ENCODE results near the gene SERPINE3. TPM values are rescaled to one million over a fixed set of nuclear protein-coding genes. Genes with fewer than 3 reads are reported as not detected.

Gene SERPINE3
- total and polyA plus RNA-seq, 4 donors, result 0.63 TPM; not detected in 3

DNA sequence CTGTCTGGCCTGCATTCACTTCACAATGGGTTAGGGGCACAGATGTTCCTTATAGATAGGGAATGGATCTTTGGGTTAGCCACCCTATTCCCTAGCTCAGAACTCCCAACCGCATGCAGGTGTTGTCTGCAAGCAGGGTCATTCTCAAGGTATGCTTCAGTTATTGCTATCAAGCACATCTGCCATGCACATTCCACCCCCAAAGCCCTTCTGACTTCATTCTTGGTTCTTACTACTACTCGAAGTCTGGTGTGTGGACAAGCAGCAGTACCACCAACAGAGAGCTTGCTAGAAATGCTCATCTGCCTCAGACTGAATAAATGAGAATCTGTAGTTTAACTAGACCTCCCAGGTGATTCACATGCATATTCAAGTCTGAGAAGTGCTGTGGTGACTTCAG lies 31.3 kb downstream of the SERPINE3 start:
- H3K9me3 ChIP-seq (ENCODE audit: control insufficient read depth in 4 of 4, low read length in 3 of 4), result no peaks in the 10 kb centered on the region
- H3K4me3 ChIP-seq (ENCODE audit: low read depth in 1 of 3, low read length in 3 of 3), result no peak overlapping the region
- DNase-seq (ENCODE audit: low spot score), result no peak
- H3K9ac ChIP-seq (ENCODE audit: low read depth in 1 of 2, low read length in 2 of 2), result no peak overlapping the region
- H3K27me3 ChIP-seq (ENCODE audit: control insufficient read depth in 4 of 4, insufficient read depth in 4 of 4, low read length in 3 of 4), result no peaks in the 10 kb centered on the region
- WGBS, result 98% methylated on average over 2 of the region's 2 CpGs
- no peak overlapping the region for H3K27ac ChIP-seq (ENCODE audit: low read depth in 1 of 2, low read length in 2 of 2)
- TF ChIP-seq ATF3 (IDR thresholded peaks at IDR 0.05) (no peak), HNF4A (conservative IDR thresholded peaks at IDR 0.05) (no peak), HNF4G (IDR thresholded peaks at IDR 0.05) (no peak), FOXA2 (IDR thresholded peaks at IDR 0.05) (no peak)
- H3K36me3 ChIP-seq (ENCODE audit: control insufficient read depth in 4 of 4, insufficient read depth in 3 of 4, low read depth in 1 of 4, low read length in 3 of 4), result peaks cover 7 to 85% (median 69%) of the 10 kb centered on the region in 4 donors
- no peaks in the 10 kb centered on the region for H3K4me1 ChIP-seq (ENCODE audit: control insufficient read depth in 4 of 4, insufficient read depth in 4 of 4, low read length in 3 of 4)

DNA sequence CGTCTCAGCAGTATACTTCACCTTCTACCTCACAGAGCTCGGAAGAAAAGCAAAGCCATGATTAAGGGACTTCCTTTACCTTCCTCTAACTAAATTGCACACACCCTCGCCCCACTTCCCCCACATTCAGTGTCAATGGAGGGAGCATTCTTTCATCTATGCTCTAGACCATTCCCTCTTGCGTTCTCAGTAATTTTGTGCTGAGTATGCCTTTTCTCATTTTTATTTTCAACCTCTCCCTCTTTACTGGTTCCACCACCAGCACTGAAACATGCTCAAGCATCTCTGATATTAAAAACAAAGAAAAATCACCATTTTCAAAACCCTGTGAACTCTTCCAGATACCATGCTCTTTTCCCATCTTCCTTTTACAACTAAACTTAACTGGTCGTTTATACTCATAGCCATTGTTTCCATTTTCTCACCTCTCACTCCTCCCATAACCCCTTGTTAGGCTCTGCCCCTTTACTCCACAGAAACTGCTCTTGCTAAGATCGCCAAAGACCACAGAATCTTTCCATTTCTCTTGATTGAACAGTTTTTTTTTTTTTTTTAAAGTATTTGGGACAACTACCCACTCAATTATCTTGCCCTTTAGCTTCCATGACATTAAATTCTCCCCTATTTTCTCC lies 32.4 kb downstream of the SERPINE3 start:
- Histone ChIP-seq H3K4me1 (ENCODE audit: control insufficient read depth in 4 of 4, insufficient read depth in 4 of 4, low read length in 3 of 4) (no peaks in the 10 kb centered on the region), H3K27me3 (ENCODE audit: control insufficient read depth in 4 of 4, insufficient read depth in 4 of 4, low read length in 3 of 4) (no peaks in the 10 kb centered on the region), H3K9me3 (ENCODE audit: control insufficient read depth in 4 of 4, low read length in 3 of 4) (no peaks in the 10 kb centered on the region), H3K27ac (ENCODE audit: low read depth in 1 of 2, low read length in 2 of 2) (no peak overlapping the region), H3K9ac (ENCODE audit: low read depth in 1 of 2, low read length in 2 of 2) (no peak overlapping the region), H3K4me3 (ENCODE audit: low read depth in 1 of 3, low read length in 3 of 3) (no peak overlapping the region), H3K36me3 (ENCODE audit: control insufficient read depth in 4 of 4, insufficient read depth in 3 of 4, low read depth in 1 of 4, low read length in 3 of 4) (peaks cover 7 to 87% (median 70%) of the 10 kb centered on the region in 4 donors)
- DNase-seq (ENCODE audit: low spot score), result no peak
- TF ChIP-seq ATF3 (IDR thresholded peaks at IDR 0.05) (no peak), SP1 (IDR thresholded peaks at IDR 0.05) (no peak), GABPA (IDR thresholded peaks at IDR 0.05 in 1 of 2, conservative IDR thresholded peaks at IDR 0.05 in 1 of 2) (no peak), RXRA (IDR thresholded peaks at IDR 0.05) (no peak), RAD21 (IDR thresholded peaks at IDR 0.05) (no peak), JUND (IDR thresholded peaks at IDR 0.05) (no peak), NR2F2 (IDR thresholded peaks at IDR 0.05) (no peak), YY1 (IDR thresholded peaks at IDR 0.05) (no peak), HNF4G (IDR thresholded peaks at IDR 0.05) (no peak), FOXA1 (IDR thresholded peaks at IDR 0.05) (no peak), HNF4A (conservative IDR thresholded peaks at IDR 0.05) (no peak), EGR1 (IDR thresholded peaks at IDR 0.05; ENCODE audit: low read depth in 2 of 2) (no peak), ZBTB33 (IDR thresholded peaks at IDR 0.05) (no peak), MAX (IDR thresholded peaks at IDR 0.05) (no peak), REST (IDR thresholded peaks at IDR 0.05) (no peak)
- TF ChIP-seq, protein P1, sequence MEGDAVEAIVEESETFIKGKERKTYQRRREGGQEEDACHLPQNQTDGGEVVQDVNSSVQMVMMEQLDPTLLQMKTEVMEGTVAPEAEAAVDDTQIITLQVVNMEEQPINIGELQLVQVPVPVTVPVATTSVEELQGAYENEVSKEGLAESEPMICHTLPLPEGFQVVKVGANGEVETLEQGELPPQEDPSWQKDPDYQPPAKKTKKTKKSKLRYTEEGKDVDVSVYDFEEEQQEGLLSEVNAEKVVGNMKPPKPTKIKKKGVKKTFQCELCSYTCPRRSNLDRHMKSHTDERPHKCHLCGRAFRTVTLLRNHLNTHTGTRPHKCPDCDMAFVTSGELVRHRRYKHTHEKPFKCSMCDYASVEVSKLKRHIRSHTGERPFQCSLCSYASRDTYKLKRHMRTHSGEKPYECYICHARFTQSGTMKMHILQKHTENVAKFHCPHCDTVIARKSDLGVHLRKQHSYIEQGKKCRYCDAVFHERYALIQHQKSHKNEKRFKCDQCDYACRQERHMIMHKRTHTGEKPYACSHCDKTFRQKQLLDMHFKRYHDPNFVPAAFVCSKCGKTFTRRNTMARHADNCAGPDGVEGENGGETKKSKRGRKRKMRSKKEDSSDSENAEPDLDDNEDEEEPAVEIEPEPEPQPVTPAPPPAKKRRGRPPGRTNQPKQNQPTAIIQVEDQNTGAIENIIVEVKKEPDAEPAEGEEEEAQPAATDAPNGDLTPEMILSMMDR (IDR thresholded peaks at IDR 0.05; ENCODE audit: low read depth, low read length, missing input control), result no peak
- 94% methylated on average over 6 of the region's 6 CpGs for WGBS
